ENCODE results near the gene PAX6.

PAX6 gene

GRCh38 chr11:31802990-31803812 is 7.9 kb downstream of the PAX6 start:
- H3K27me3 ChIP-seq (ENCODE audit: control insufficient read depth in 1 of 2, insufficient read depth in 2 of 2, low read length in 2 of 2) = peaks cover 92 to 99% of the 10 kb centered on the region in 2 donors
- H3K36me3 ChIP-seq (ENCODE audit: control insufficient read depth in 1 of 2, insufficient read depth in 2 of 2, low read length in 2 of 2) = no peaks in the 10 kb centered on the region
- no peak overlapping the region for H3K27ac ChIP-seq (ENCODE audit: low read depth, low read length)
- no peaks in the 10 kb centered on the region for H3K9me3 ChIP-seq (ENCODE audit: control insufficient read depth in 1 of 2, low read length in 2 of 2)
- H3K9ac ChIP-seq (ENCODE audit: low read depth in 1 of 2, low read length in 2 of 2) = no peak overlapping the region
- peaks cover 8 to 18% of the 10 kb centered on the region in 2 donors for H3K4me1 ChIP-seq (ENCODE audit: control insufficient read depth in 1 of 2, insufficient read depth in 2 of 2, low read length in 2 of 2)
- no peak overlapping the region for H3K4me3 ChIP-seq (ENCODE audit: low read depth in 1 of 2, low read length in 2 of 2)

DNA sequence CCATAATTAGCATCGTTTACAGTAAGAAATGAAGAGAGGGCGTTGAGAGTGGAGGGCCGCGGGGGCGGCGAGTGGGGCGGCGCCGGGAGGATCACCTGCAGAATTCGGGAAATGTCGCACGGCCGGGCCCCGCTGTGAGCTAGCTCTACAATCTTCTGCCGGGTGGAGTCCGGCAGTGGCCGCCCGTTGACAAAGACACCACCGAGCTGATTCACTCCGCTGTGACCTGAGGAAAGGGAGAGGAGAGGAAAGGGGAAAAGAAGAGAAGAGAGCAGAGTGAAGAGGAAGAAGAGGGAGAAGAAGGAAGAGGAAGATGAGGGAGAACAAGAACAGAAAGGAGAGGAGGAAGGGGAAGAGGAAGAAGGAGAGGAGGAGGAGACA is 8.5 kb downstream of the PAX6 start:
- Histone ChIP-seq H3K36me3 (ENCODE audit: control insufficient read depth in 1 of 2, insufficient read depth in 2 of 2, low read length in 2 of 2) (no peaks in the 10 kb centered on the region), H3K9ac (ENCODE audit: low read depth in 1 of 2, low read length in 2 of 2) (no peak overlapping the region), H3K27ac (ENCODE audit: low read depth, low read length) (no peak overlapping the region), H3K4me1 (ENCODE audit: control insufficient read depth in 1 of 2, insufficient read depth in 2 of 2, low read length in 2 of 2) (peaks cover 8 to 18% of the 10 kb centered on the region in 2 donors), H3K27me3 (ENCODE audit: control insufficient read depth in 1 of 2, insufficient read depth in 2 of 2, low read length in 2 of 2) (peaks cover 90 to 99% of the 10 kb centered on the region in 2 donors), H3K9me3 (ENCODE audit: control insufficient read depth in 1 of 2, low read length in 2 of 2) (no peaks in the 10 kb centered on the region), H3K4me3 (ENCODE audit: low read depth in 1 of 2, low read length in 2 of 2) (no peak overlapping the region)

- H3K4me1 ChIP-seq (ENCODE audit: control insufficient read depth in 1 of 2, insufficient read depth in 2 of 2, low read length in 2 of 2) = peaks cover 8 to 18% of the 10 kb centered on the region in 2 donors
- peaks cover 89 to 98% of the 10 kb centered on the region in 2 donors for H3K27me3 ChIP-seq (ENCODE audit: control insufficient read depth in 1 of 2, insufficient read depth in 2 of 2, low read length in 2 of 2)
- no peaks in the 10 kb centered on the region for H3K36me3 ChIP-seq (ENCODE audit: control insufficient read depth in 1 of 2, insufficient read depth in 2 of 2, low read length in 2 of 2)
Observed at GRCh38 chr11:31802000-31802551, 9.0 kb downstream of the PAX6 start.

DNA sequence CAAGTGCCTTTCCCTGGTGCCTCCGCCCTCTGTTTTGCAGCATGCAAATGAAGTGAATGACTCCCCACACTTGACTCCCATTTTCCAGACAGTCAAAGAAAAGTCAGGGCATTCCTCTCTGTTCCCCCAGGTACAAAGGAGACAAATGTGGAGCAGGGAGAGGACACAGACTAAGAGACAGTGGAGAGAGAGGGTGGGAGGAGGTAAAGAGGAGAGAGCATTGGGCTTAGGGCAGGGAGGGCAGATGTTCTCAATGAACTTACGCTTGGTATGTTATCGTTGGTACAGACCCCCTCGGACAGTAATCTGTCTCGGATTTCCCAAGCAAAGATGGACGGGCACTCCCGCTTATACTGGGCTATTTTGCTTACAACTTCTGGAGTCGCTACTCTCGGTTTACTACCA is 9.8 kb downstream of the PAX6 start:
- Histone ChIP-seq H3K27ac (ENCODE audit: low read depth, low read length) (no peak overlapping the region), H3K36me3 (ENCODE audit: control insufficient read depth in 1 of 2, insufficient read depth in 2 of 2, low read length in 2 of 2) (no peaks in the 10 kb centered on the region), H3K4me1 (ENCODE audit: control insufficient read depth in 1 of 2, insufficient read depth in 2 of 2, low read length in 2 of 2) (peaks cover 8 to 18% of the 10 kb centered on the region in 2 donors), H3K9me3 (ENCODE audit: control insufficient read depth in 1 of 2, low read length in 2 of 2) (no peaks in the 10 kb centered on the region), H3K4me3 (ENCODE audit: low read depth in 1 of 2, low read length in 2 of 2) (no peak overlapping the region), H3K9ac (ENCODE audit: low read depth in 1 of 2, low read length in 2 of 2) (no peak overlapping the region), H3K27me3 (ENCODE audit: control insufficient read depth in 1 of 2, insufficient read depth in 2 of 2, low read length in 2 of 2) (peaks cover 87 to 98% of the 10 kb centered on the region in 2 donors)

More at GRCh38 chr11:31802000-31802551, 9.0 kb downstream of the PAX6 start:
- H3K9me3 ChIP-seq (ENCODE audit: control insufficient read depth in 1 of 2, low read length in 2 of 2) = no peaks in the 10 kb centered on the region
- H3K27ac ChIP-seq (ENCODE audit: low read depth, low read length) = no peak overlapping the region
- no peak overlapping the region for H3K9ac ChIP-seq (ENCODE audit: low read depth in 1 of 2, low read length in 2 of 2)
- no peak overlapping the region for H3K4me3 ChIP-seq (ENCODE audit: low read depth in 1 of 2, low read length in 2 of 2)

DNA sequence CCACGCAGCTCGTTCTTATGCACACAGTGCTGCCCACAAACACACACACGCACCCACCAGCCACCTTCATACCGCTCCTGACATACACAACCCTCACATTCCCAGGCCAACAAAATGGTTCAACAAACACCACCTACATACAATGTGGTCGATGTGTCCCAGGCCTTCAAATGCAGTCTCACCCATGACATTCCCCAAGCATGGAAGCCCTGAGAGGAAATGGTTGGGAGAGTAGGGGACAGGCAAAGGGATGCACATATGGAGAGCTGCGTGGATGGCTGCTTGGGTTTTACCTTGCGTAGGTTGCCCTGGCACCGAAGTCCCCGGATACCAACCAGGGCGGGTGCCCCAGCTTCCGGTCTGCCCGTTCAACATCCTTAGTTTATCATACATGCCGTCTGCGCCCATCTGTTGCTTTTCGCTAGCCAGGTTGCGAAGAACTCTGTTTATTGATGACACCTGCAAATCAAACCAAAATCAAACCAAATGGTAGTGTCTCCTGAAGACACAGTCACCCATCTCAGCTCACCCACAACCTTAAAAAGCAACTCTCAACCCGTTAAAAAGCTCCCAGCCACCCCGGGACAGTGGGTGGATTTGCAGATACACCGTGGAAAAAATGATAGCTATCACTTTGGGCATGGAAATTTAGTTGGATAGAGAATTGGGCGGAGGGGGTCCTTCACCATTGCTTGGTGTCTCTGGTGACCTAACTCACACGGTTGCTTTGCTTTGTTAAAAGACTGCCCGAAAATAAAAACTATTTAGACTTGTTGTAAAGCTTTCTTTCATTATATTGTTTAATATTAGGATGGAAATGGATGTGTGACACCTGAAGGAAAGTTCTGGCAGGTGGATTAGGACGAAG is 10.5 kb downstream of the PAX6 start:
- no peaks in the 10 kb centered on the region for H3K36me3 ChIP-seq (ENCODE audit: control insufficient read depth in 1 of 2, insufficient read depth in 2 of 2, low read length in 2 of 2)
- H3K9me3 ChIP-seq (ENCODE audit: control insufficient read depth in 1 of 2, low read length in 2 of 2) = no peaks in the 10 kb centered on the region
- H3K27me3 ChIP-seq (ENCODE audit: control insufficient read depth in 1 of 2, insufficient read depth in 2 of 2, low read length in 2 of 2) = peaks cover 81 to 98% of the 10 kb centered on the region in 2 donors
- H3K27ac ChIP-seq (ENCODE audit: low read depth, low read length) = no peak overlapping the region
- peaks cover 8 to 18% of the 10 kb centered on the region in 2 donors for H3K4me1 ChIP-seq (ENCODE audit: control insufficient read depth in 1 of 2, insufficient read depth in 2 of 2, low read length in 2 of 2)
- no peak overlapping the region for H3K9ac ChIP-seq (ENCODE audit: low read depth in 1 of 2, low read length in 2 of 2)
- no peak overlapping the region for H3K4me3 ChIP-seq (ENCODE audit: low read depth in 1 of 2, low read length in 2 of 2)

DNA sequence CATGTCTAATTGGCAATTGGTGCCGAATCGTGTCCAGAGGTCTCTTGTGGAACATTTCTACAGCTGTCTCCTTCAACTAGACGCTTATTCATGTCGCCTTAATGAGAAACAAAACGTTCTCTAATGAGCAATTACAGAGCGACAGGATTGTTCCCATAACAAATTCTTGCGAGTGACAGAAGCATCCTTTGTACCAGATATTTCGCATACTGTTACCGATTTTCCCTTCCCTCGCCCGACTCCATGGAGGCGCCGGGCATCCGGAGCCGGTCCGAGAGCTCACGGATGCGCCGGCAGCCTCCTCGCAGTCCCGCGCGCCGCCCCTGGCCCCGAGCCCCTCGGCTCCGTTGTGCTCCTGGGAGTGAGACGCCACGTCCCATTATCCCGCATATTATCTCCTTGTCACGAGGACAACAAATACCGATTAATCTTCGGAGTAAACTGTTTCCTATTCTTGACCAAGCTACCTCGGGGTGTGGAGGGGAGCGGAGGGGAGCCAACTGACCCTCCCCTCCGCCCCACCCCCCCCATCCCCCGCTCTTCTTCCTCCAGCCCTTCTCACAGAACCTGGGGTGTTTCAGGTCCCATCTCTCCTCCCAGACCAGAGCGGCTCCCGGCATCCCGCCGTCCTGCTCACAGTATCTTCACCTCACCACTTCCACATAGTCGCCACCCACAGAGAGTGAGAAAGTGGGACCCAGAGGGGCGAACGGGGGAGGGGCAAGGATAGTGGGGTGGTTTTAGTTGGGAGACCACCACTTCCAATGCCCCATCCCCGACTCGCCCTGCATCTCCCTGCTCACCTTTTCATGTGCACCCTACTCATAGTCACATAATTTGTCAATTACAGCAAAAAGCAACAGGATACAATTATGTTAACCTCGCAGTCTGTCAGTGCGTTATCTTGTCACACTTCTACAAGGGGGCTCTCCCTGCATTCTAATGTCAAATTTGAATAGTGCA is 11.4 kb downstream of the PAX6 start:
- Histone ChIP-seq H3K4me1 (ENCODE audit: control insufficient read depth in 1 of 2, insufficient read depth in 2 of 2, low read length in 2 of 2) (peaks cover 6 to 16% of the 10 kb centered on the region in 2 donors), H3K4me3 (ENCODE audit: low read depth in 1 of 2, low read length in 2 of 2) (no peak overlapping the region), H3K9ac (ENCODE audit: low read depth in 1 of 2, low read length in 2 of 2) (no peak overlapping the region), H3K27ac (ENCODE audit: low read depth, low read length) (no peak overlapping the region), H3K36me3 (ENCODE audit: control insufficient read depth in 1 of 2, insufficient read depth in 2 of 2, low read length in 2 of 2) (no peaks in the 10 kb centered on the region), H3K9me3 (ENCODE audit: control insufficient read depth in 1 of 2, low read length in 2 of 2) (no peaks in the 10 kb centered on the region), H3K27me3 (ENCODE audit: control insufficient read depth in 1 of 2, insufficient read depth in 2 of 2, low read length in 2 of 2) (peaks cover 73 to 94% of the 10 kb centered on the region in 2 donors)

- peaks cover 64 to 88% of the 10 kb centered on the region in 2 donors for H3K27me3 ChIP-seq (ENCODE audit: control insufficient read depth in 1 of 2, insufficient read depth in 2 of 2, low read length in 2 of 2)
- no peaks in the 10 kb centered on the region for H3K36me3 ChIP-seq (ENCODE audit: control insufficient read depth in 1 of 2, insufficient read depth in 2 of 2, low read length in 2 of 2)
- no peak overlapping the region for H3K27ac ChIP-seq (ENCODE audit: low read depth, low read length)
- H3K9me3 ChIP-seq (ENCODE audit: control insufficient read depth in 1 of 2, low read length in 2 of 2) = no peaks in the 10 kb centered on the region
- no peak overlapping the region for H3K4me3 ChIP-seq (ENCODE audit: low read depth in 1 of 2, low read length in 2 of 2)
- H3K9ac ChIP-seq (ENCODE audit: low read depth in 1 of 2, low read length in 2 of 2) = no peak overlapping the region
- H3K4me1 ChIP-seq (ENCODE audit: control insufficient read depth in 1 of 2, insufficient read depth in 2 of 2, low read length in 2 of 2) = peaks cover 0 to 7% of the 10 kb centered on the region in 2 donors
Observed at GRCh38 chr11:31798554-31799434, 12.3 kb downstream of the PAX6 start.

DNA sequence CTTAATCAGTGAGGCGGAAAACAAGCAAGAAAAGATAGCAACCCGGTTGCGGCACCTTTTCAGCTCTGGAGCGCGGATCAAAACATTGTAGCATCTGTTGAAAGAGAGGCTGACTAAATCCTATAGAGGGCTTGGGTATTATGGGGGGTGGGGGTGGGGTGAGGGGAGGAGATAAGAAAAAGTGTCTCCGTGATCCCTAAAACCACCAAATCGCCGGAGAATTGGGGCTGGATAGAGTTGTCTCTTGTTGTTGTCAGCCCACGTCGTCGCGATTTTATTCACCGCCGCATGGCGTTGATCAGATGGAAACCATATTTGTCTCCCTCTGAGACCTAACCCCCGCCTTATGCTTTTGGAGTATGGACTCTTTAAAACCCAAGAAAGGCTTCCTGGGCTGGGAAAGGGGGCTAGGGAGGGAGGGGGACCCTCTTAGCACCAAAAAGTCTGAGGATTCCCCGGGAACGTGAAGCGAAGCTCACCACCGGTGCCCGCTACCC is 13.0 kb downstream of the PAX6 start:
- Histone ChIP-seq H3K4me1 (ENCODE audit: control insufficient read depth in 1 of 2, insufficient read depth in 2 of 2, low read length in 2 of 2) (peaks cover 0 to 6% of the 10 kb centered on the region in 2 donors), H3K4me3 (ENCODE audit: low read depth in 1 of 2, low read length in 2 of 2) (no peak overlapping the region), H3K27me3 (ENCODE audit: control insufficient read depth in 1 of 2, insufficient read depth in 2 of 2, low read length in 2 of 2) (peaks cover 57 to 81% of the 10 kb centered on the region in 2 donors), H3K27ac (ENCODE audit: low read depth, low read length) (no peak overlapping the region), H3K9ac (ENCODE audit: low read depth in 1 of 2, low read length in 2 of 2) (no peak overlapping the region), H3K9me3 (ENCODE audit: control insufficient read depth in 1 of 2, low read length in 2 of 2) (no peaks in the 10 kb centered on the region), H3K36me3 (ENCODE audit: control insufficient read depth in 1 of 2, insufficient read depth in 2 of 2, low read length in 2 of 2) (no peaks in the 10 kb centered on the region)

Measured in duodenal mucosa (tissue), 2 donors.